GM12891 (cell line): ENCODE results near the gene LTBR.

Source experiments
- POLR2A ChIP-seq: IDR thresholded peaks from 2 replicates; pipeline ENCODE4 v1.6.1; 2011; ENCODE audit warnings: low read depth, low read length, control low read depth
- POLR2AphosphoS5 ChIP-seq: IDR thresholded peaks from 2 replicates; pipeline ENCODE4 v1.6.1; 2011; ENCODE audit warnings: low read depth, low read length, control low read depth
- POU2F2 ChIP-seq: IDR thresholded peaks from 2 replicates; pipeline ENCODE4 v1.6.1; 2011; ENCODE audit warnings: low read depth, mild to moderate bottlenecking, control low read depth, low read length, moderate library complexity
- TAF1 ChIP-seq: IDR thresholded peaks from 2 replicates; pipeline ENCODE4 v1.6.1; 2011; ENCODE audit warnings: low read depth, low read length, control low read depth

DNA sequence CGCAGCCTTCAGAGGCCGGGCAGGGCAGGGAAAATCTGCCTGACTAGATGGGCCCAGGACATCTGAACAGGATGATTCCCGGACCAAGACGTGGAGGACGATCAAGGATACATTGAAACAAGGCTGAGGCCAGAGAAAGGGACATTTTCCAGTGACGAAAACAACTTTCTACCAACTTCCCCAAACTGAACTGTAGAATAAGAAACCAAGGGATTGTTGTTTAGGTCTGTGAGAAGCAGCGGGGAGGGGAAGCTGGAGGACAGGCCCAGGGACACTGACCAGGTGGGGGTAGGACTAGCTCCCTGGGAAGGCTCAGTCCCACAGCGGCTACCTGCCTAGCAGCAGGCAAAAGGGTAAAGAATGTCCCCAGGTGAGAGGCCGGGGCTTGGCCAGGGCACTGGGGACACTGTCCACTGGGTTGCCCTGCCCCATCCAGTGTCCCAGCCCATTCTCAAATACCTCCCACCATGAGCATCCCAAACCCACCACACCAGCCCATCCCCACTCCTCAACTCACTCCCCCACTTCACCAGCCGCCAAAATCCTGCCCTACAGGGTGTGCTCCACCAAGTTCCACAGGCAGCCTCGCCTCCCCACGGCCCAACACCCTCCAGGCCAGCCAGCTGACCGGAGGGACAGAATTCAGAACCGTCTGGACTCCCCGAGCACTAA is 43.1 kb upstream of the LTBR start:
- no peak for TF ChIP-seq POLR2AphosphoS5
- no peak for TF ChIP-seq POLR2A
- no peak for TF ChIP-seq TAF1
- TF ChIP-seq POU2F2 = peak; percentile 14; the same call in 1 of the 2 replicates
